GM19035 (cell line): ENCODE measurements around the gene MEPE.

Experiments
- ATAC-seq: cut with Tn5 transposase; IDR thresholded peaks from one replicate; pipeline ENCODE4 v1.9.1; 2021; ENCODE audit not compliant: unreplicated experiment

MEPE gene

DNA sequence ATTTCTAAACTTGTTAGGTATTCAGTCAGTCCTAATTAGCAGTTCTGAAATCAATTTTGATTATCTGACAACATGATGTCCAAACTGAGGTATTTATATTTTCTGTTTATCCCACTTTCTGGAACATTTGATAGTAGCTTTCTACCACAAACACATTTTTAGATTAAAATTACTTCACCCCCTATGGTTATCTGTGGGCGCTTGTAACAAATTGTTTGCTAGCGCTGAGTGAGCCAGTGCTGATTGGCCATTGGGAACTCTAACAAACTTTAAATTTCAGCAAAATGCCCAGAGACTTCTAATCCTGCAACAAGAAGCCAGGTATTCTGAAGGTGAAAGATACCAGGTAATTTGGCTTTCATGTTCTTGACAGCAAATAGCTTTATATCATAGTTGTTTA is at the start of gene MEPE:
Gene MEPE (plus strand): TSS at position 301 of the 400 bp plus-strand sequence. CDS start 1,746 bp downstream, outside the sequence.
- no peak for ATAC-seq

DNA sequence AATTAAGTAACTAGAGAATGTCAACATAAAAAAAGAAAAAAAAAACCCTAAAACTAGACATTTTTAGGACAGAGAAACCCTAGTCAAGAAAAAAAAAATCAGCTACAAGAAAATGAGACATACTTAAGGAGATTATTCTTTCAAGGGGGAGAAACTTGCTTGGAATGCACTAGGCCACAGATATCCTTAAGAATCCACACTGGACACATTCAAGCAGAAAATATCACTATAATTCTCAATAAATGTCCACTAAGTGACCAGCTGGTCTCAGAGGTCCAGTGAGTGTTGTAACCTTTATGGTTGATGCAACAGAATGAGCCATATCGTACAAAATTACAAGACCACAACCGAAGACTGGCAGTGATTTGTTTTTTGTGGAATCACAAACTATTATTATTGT is 49.0 kb upstream of the MEPE start:
- ATAC-seq = no peak

DNA sequence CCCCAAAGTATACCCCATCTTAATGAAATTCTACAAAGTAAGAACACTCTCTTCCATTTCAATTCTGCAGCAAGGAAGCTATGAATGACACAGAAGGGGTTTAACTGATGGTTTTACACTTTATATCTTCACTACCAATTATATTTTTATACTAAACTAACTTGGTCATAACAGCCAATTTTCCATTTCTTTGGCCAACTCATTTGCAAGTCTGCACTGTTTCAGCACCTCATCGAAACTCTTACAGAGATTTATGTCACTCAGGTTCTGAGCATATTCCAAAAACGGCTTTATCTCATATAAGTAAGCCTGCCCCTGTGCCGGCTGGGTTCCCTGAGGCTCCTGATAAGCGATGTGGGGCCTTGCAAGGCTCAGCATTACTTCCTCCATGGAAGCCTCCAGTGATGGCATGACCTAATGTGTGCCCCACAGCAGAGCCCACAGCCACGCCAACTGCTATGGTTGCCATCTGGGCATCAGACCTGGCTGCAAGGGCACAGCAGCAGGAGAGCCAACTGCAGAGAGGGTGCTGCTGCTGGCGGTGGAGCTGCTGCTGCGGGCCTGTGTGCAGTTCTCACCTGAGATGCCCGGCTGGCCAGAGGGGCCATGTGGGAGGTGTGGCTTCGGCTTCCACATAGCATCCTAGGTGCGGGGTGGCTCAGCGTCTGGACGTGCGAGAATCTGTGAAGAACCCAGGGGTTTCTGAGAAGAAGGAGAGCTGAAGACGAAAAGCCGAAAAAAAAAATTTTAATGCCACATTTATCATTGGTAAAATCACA is 46.8 kb upstream of the MEPE start:
- ATAC-seq = no peak

GRCh38 chr4:87799301-87800113 is 33.3 kb upstream of the MEPE start, which contains the start of gene IBSP:
Gene IBSP (plus strand): TSS chr4:87799554. CDS start chr4:87802362, 2,808 bp downstream.
- ATAC-seq = no peak

DNA sequence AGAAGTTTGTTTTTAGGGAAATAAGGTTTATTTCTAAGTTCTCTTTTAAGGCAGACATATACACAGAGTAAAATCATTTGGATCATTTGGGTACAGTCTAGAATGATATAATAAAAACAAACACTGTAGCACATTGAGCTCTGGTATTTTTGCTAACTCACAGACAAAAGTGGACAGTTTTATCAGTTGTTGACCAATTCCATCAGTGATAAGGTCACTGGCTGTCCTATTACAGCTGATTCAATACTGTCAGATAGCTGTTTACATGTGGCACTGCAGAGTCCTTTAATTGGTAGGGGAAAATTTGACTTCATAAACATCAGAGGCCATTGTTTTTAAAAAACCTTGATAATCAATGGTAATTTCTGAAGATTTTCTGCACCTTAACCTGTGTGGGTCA is 29.9 kb upstream of the MEPE start:
- no peak for ATAC-seq

GRCh38 chr4:87803421-87803820 is 29.3 kb upstream of the MEPE start:
- no peak for ATAC-seq

DNA sequence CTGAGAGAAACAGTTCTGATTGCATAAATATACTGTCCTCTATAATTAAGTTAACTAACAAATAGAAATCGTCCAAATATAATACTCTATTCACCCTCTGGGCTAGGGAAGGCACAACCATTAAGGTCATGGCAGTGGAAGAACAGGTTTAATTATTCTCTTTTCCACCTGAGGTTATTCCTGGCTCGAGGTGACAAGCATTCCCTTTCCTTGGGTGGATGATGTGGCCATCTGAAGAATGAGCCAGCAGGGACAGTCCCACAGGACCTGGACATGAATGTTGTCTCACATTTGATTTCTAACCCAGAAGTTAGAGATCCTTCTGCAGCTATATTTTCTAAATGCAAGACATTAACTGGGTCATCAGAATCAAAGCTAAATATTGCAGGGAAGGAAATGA is 27.9 kb upstream of the MEPE start:
- no peak for ATAC-seq

- ATAC-seq = no peak
Measured at GRCh38 chr4:87805971-87806370, 26.8 kb upstream of the MEPE start.

- no peak for ATAC-seq
Measured at GRCh38 chr4:87806520-87806919, 26.2 kb upstream of the MEPE start.

DNA sequence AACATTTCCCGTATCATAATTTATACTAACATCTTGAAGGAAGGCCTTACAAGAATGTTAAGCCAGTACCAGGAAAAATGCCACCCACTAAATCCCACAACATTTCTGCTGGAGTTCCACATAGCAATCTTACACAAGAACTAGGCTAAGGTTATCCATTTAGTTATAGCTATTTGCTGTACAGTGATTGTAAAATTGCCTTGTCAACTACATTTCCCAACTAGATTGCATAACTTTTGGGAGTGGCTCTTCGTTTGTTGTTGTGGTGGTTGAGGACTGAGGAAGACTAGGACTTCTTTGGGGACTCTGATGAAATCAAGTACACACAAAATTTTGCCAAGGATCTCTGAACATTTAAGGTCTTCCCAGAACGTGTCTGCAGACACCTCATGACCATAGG is 25.4 kb upstream of the MEPE start:
- no peak for ATAC-seq

- ATAC-seq = no peak
Measured at GRCh38 chr4:87811977-87812376, 20.8 kb upstream of the MEPE start.

- no peak for ATAC-seq
Measured at GRCh38 chr4:87819281-87819919, 13.4 kb upstream of the MEPE start.

DNA sequence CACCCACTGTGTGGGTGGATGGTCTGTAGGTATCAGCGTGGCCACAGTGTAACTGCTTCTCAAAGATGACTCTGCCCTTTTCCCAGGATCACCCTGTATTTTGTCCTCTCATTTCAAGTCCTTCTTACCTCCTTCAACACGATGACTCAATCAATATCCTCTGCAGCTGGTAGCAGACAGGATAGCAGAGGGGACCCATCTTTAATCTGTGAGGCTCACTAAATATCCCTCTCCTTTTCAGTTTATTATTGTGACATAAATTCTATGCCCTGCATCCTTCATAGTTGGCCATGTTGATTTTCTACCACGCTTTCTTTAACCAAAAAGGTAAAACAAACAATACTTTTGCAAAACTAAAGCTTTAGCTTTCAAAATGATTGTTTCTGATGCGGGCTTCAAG is 9.6 kb upstream of the MEPE start:
- no peak for ATAC-seq

- no peak for ATAC-seq
Measured at GRCh38 chr4:87823724-87824123, 9.0 kb upstream of the MEPE start.

DNA sequence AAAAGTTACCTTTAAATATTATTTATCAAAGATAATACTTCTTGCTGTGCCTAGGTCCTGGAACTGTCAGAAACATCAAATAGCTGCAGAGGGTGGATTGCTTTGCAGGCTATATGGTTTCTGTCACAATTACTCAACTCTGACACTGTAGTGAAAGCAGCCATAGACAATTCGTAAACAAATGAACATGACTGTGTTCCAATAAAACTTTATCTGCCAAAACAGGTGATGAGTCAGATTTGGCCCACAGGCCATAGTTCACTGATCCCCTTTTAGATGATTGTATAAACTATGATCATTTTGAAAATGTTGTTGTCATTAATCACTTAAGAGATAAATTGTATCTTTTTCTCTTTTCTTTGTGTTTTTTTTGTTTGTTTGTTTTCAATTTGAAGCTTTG is 8.4 kb upstream of the MEPE start:
- no peak for ATAC-seq

DNA sequence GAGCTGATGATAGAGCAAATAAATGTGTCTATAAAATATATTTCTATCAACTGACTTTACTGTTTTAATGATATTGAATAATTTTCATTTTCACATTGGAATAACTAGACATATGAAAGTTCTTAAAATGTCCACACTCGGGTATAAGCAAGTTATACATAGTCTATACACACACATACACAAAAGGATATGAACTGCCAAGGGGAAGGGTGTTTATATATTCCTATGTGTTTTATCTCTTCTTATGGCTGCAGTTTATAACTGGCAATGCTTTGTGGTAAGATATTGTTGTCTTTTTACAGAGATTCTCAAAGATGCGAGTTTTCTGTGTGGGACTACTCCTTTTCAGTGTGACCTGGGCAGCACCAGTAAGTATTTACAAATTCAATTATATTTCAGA is 1.6 kb downstream of the MEPE start:
- ATAC-seq = no peak

GRCh38 chr4:87835197-87835596 is 2.4 kb downstream of the MEPE start:
- no peak for ATAC-seq

DNA sequence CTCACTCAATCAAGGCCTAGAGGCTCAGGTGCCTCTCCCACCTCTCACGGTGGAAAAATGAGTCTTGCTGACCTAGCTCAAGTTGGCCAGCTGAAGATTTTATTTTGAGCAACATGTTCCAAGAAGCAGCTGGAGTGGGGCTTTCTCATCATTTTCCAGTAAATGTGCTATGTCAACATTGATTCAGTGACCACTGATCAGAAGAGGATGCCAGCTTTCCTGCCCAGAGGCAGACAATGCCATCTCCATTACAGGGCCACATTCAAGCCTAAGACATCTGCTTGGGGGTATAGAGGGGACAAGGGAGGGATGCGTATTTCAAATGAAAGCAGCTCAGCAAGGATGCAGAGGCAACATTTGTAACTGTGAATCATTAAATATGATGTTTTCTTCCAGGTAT is 3.0 kb downstream of the MEPE start:
- no peak for ATAC-seq

- ATAC-seq = no peak
Measured at GRCh38 chr4:87838205-87838604, 5.4 kb downstream of the MEPE start.

- ATAC-seq = no peak
Measured at GRCh38 chr4:87838890-87839591, 6.3 kb downstream of the MEPE start.

DNA sequence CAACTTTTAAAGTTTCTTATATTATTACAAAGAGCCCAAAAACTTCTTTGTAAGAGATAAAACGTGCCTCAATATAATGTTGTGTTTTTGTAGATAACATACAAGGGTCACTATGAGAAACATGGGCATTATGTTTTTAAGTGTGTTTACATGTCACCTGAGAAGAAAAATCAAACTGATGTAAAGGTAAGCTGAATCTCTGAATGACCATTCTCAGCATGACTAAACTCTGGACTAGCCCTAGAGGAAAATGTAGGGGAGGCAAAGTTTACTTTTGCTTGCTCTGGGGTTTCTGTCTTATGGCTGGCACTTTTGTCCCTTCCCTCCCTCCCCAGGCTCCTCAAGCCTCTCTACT is 6.8 kb downstream of the MEPE start:
- ATAC-seq = no peak
